ENCODE results near the gene POC1B. TPM values are rescaled to one million over a fixed set of nuclear protein-coding genes. Genes with fewer than 3 reads are reported as not detected.

The POC1B gene
- total RNA-seq, 1 donor from 2014 or later, result 40.3 TPM

GRCh38 chr12:89384050-89384758, 141.6 kb downstream of the POC1B start:
- Histone ChIP-seq H3K36me3 (no peaks in the 10 kb centered on the region), H4K20me1 (ENCODE audit: low read depth) (no peaks in the 10 kb centered on the region), H3K27ac (no peak overlapping the region), H3K9me3 (ENCODE audit: low read depth) (no peaks in the 10 kb centered on the region), H2AFZ (replicated peaks) (no peak overlapping the region), H3K4me1 (peaks cover 37% of the 10 kb centered on the region), H3K4me2 (peak overlapping the region; percentile 23), H3K9ac (no peak overlapping the region), H3K4me3 (no peak overlapping the region), H3K79me2 (ENCODE audit: low read depth) (no peaks in the 10 kb centered on the region), H3F3A (ENCODE audit: low read depth) (peaks cover 18% of the 10 kb centered on the region), H3K27me3 (no peaks in the 10 kb centered on the region)
- H3K27ac Mint-ChIP-seq, result peak overlapping the region; percentile 96
- peaks cover 51% of the 10 kb centered on the region for H3K4me1 Mint-ChIP-seq
- H3K36me3 Mint-ChIP-seq, result no peaks in the 10 kb centered on the region
- TF ChIP-seq, protein P1, sequence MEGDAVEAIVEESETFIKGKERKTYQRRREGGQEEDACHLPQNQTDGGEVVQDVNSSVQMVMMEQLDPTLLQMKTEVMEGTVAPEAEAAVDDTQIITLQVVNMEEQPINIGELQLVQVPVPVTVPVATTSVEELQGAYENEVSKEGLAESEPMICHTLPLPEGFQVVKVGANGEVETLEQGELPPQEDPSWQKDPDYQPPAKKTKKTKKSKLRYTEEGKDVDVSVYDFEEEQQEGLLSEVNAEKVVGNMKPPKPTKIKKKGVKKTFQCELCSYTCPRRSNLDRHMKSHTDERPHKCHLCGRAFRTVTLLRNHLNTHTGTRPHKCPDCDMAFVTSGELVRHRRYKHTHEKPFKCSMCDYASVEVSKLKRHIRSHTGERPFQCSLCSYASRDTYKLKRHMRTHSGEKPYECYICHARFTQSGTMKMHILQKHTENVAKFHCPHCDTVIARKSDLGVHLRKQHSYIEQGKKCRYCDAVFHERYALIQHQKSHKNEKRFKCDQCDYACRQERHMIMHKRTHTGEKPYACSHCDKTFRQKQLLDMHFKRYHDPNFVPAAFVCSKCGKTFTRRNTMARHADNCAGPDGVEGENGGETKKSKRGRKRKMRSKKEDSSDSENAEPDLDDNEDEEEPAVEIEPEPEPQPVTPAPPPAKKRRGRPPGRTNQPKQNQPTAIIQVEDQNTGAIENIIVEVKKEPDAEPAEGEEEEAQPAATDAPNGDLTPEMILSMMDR (IDR thresholded peaks at IDR 0.05), result no peak
- TF ChIP-seq EZH2phosphoT487 (IDR thresholded peaks at IDR 0.05) (no peak), EZH2 (IDR thresholded peaks at IDR 0.05) (no peak)
- DNase-seq (ENCODE audit: low spot score), result peak; percentile 48
- no peaks in the 10 kb centered on the region for H3K9me3 Mint-ChIP-seq
- no peaks in the 10 kb centered on the region for H3K27me3 Mint-ChIP-seq (ENCODE audit: insufficient read depth, low read depth)
- H3K4me3 Mint-ChIP-seq, result peak overlapping the region; percentile 59

- TF ChIP-seq EZH2phosphoT487 (IDR thresholded peaks at IDR 0.05) (no peak), EZH2 (IDR thresholded peaks at IDR 0.05) (no peak)
- TF ChIP-seq, protein P1 (IDR thresholded peaks at IDR 0.05), result no peak
- Histone ChIP-seq H3K4me2 (peak overlapping the region; percentile 23), H3K9ac (no peak overlapping the region), H3K27ac (no peak overlapping the region), H3K9me3 (ENCODE audit: low read depth) (no peaks in the 10 kb centered on the region), H3K27me3 (no peaks in the 10 kb centered on the region), H2AFZ (replicated peaks) (no peak overlapping the region), H3K36me3 (no peaks in the 10 kb centered on the region), H4K20me1 (ENCODE audit: low read depth) (no peaks in the 10 kb centered on the region), H3F3A (ENCODE audit: low read depth) (peaks cover 18% of the 10 kb centered on the region), H3K79me2 (ENCODE audit: low read depth) (no peaks in the 10 kb centered on the region), H3K4me3 (no peak overlapping the region), H3K4me1 (peaks cover 37% of the 10 kb centered on the region)
- DNase-seq (ENCODE audit: low spot score), result peak; percentile 20
- Mint-ChIP-seq H3K4me3 (no peak overlapping the region), H3K27ac (peak overlapping the region; percentile 96), H3K27me3 (ENCODE audit: insufficient read depth, low read depth) (peaks cover 2% of the 10 kb centered on the region), H3K9me3 (no peaks in the 10 kb centered on the region), H3K4me1 (peaks cover 51% of the 10 kb centered on the region), H3K36me3 (no peaks in the 10 kb centered on the region)
Measured at GRCh38 chr12:89383235-89384049, 142.4 kb downstream of the POC1B start.

DNA sequence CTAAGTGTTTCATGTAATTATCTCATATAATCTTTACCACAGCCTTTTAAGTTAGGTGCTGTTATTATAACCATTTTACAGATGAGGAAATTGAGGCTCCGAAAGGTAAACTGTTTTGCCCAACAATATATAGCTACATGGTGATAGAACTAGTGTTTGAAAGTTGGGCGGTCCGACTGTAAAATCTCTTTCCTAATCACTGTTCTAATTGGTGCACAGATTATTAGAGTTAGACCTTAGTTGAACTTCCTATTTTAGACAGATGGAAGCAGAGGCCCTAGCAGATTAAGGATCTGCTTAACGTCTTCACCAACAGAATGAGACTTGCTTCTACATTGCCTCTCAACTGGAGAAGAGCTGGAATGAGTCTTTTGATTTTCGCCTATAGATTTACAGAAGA, 143.5 kb downstream of the POC1B start:
- Histone ChIP-seq H3K27ac (no peak overlapping the region), H3F3A (ENCODE audit: low read depth) (peaks cover 18% of the 10 kb centered on the region), H3K27me3 (no peaks in the 10 kb centered on the region), H4K20me1 (ENCODE audit: low read depth) (no peaks in the 10 kb centered on the region), H2AFZ (replicated peaks) (no peak overlapping the region), H3K9ac (no peak overlapping the region), H3K79me2 (ENCODE audit: low read depth) (no peaks in the 10 kb centered on the region), H3K4me3 (no peak overlapping the region), H3K4me1 (peaks cover 37% of the 10 kb centered on the region), H3K9me3 (ENCODE audit: low read depth) (no peaks in the 10 kb centered on the region), H3K36me3 (no peaks in the 10 kb centered on the region), H3K4me2 (no peak overlapping the region)
- TF ChIP-seq, protein P1 (IDR thresholded peaks at IDR 0.05), result no peak
- TF ChIP-seq EZH2phosphoT487 (IDR thresholded peaks at IDR 0.05) (no peak), EZH2 (IDR thresholded peaks at IDR 0.05) (no peak)
- DNase-seq (ENCODE audit: low spot score), result no peak
- H3K4me3 Mint-ChIP-seq, result no peak overlapping the region
- H3K9me3 Mint-ChIP-seq, result peaks cover 3% of the 10 kb centered on the region
- no peak overlapping the region for H3K27ac Mint-ChIP-seq
- peaks cover 2% of the 10 kb centered on the region for H3K27me3 Mint-ChIP-seq (ENCODE audit: insufficient read depth, low read depth)
- peaks cover 51% of the 10 kb centered on the region for H3K4me1 Mint-ChIP-seq
- H3K36me3 Mint-ChIP-seq, result no peaks in the 10 kb centered on the region
